Prostate gland (tissue), 2 donors: ENCODE results near the gene SMAP2. TPM values are rescaled to one million over a fixed set of nuclear protein-coding genes. Genes with fewer than 3 reads are reported as not detected.

Experiments
- DNase-seq: peaks from one replicate; pipeline ENCODE4 v3.0.0-alpha.2; 2019; ENCODE audit warnings: low spot score
- H3K27ac ChIP-seq, 2 donors: fragments of 200-600 bp; sonication (generic); 2 replicates each; pipeline ENCODE4 v1.5.1; 2017 to 2019
- H3K27me3 ChIP-seq: fragments of 200-600 bp; sonication (generic); replicated peaks from 2 replicates; pipeline ENCODE4 v1.5.1; 2019; ENCODE audit not compliant: insufficient read depth
- H3K36me3 ChIP-seq, 2 donors: fragments of 200-600 bp; sonication (generic); 1 replicate in 1 of 2; 2 replicates in 1 of 2; pipeline versions ENCODE4 v1.5.1 to v1.8.1; 2017 to 2019
- H3K4me1 ChIP-seq: fragments of 200-600 bp; sonication (generic); replicated peaks from 2 replicates; pipeline ENCODE4 v1.5.1; 2019
- H3K4me3 ChIP-seq, 2 donors: fragments of 200-600 bp; sonication (generic); 2 replicates each; pipeline ENCODE4 v1.5.1; 2017 to 2019
- H3K9me3 ChIP-seq: fragments of 200-600 bp; sonication (generic); 2 replicates; pipeline ENCODE4 v1.5.1; 2017
- CTCF ChIP-seq, 4 experiments: fragments of 200-600 bp in 2 of 4; fragments of 450-650 bp in 2 of 4; sonication (generic) in 2 of 4; IDR thresholded peaks; 1 replicate in 3 of 4; 2 replicates in 1 of 4; pipeline ENCODE4 v1.5.1; 2016 to 2019; ENCODE audit warnings: antibody characterized with exemption in 4 of 4, mild to moderate bottlenecking in 2 of 4, moderate library complexity in 2 of 4
- POLR2A ChIP-seq: fragments of 450-650 bp; IDR thresholded peaks from one replicate; pipeline ENCODE4 v1.6.1; 2016; ENCODE audit warnings: antibody characterized with exemption, mild to moderate bottlenecking
- POLR2AphosphoS5 ChIP-seq: sonication (generic); formaldehyde crosslinking; IDR thresholded peaks from one replicate; pipeline ENCODE4 v1.6.1; 2017; ENCODE audit warnings: antibody characterized with exemption
- WGBS: methylation state at CpG from one replicate; pipeline ENCODE4 v1.1.5; 2018; 5-methylcytosine and 5-hydroxymethylcytosine counted together
- intact Hi-C: fragments of 100-400 bp; cut with DNase I; formaldehyde crosslinking; loops from one replicate; pipeline ENCODE4 v1.14.2; 2022
- total RNA-seq, 2 donors: library from RNA; depleted of rRNA; stranded (reverse); fragments of >200 nt; gene quantifications; one replicate each; pipeline ENCODE4 v1.1.0, GENCODE V29; 2016

SMAP2 gene
- total RNA-seq, 2 donors from 2014 or later: 22.0 to 39.6 TPM

GRCh38 chr1:40389322-40389803 is 15.8 kb downstream of the SMAP2 start:
- Histone ChIP-seq H3K4me3 (no peak overlapping the region), H3K27me3 (no peaks in the 10 kb centered on the region), H3K27ac (peak overlapping the region in 1 of 2 donors; percentile 33), H3K36me3 (no peaks in the 10 kb centered on the region), H3K9me3 (no peaks in the 10 kb centered on the region), H3K4me1 (peaks cover 7% of the 10 kb centered on the region)
- no peak for DNase-seq
- WGBS: 90% methylated on average over 3 of the region's 3 CpGs
- intact Hi-C loops: no loop called here
- TF ChIP-seq POLR2A: no peak
- TF ChIP-seq POLR2AphosphoS5: no peak
- TF ChIP-seq CTCF (IDR thresholded peaks at IDR 0.05): no peak

DNA sequence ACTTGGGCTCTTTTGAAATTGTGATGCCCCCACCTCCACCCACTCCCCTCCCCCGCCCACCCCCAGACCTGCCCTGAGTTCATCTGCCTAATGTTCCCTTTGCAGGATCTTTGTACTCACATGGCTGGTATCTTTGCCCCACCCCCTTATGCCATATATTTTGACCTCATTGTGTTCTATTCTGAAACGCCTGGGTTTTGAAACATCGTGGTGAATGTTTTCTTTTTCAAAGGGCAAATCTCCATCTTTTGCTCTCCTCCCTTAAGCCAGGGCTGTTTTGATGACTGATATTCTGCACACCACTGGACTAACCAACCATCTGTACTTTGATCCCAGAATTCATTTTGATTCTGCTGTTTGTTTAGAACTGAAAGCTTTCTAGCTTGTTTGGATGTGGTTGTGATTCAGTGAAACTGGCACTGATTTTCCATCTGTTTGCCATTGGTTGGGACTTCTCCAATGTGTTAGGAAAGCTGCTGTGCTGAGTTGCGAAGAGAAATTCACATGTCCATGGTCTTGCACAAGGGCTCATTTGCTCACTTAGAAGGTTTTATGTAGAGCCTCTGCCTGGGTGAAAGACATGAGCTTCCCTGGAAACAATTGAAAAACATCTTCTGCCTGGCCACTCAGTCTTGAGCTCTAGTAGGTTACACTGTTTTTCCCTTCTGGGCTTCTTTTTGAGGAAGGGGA is 16.5 kb downstream of the SMAP2 start:
- Histone ChIP-seq H3K9me3 (no peaks in the 10 kb centered on the region), H3K4me3 (no peak overlapping the region), H3K4me1 (peaks cover under 1% of the 10 kb centered on the region), H3K36me3 (no peaks in the 10 kb centered on the region), H3K27ac (peak overlapping the region in 1 of 2 donors; percentile 53), H3K27me3 (no peaks in the 10 kb centered on the region)
- WGBS: 74% methylated on average over 4 of the region's 4 CpGs
- no peak for TF ChIP-seq POLR2AphosphoS5
- no peak for TF ChIP-seq POLR2A
- TF ChIP-seq CTCF (IDR thresholded peaks at IDR 0.05): no peak
- intact Hi-C loops: no loop called here
- DNase-seq: no peak

DNA sequence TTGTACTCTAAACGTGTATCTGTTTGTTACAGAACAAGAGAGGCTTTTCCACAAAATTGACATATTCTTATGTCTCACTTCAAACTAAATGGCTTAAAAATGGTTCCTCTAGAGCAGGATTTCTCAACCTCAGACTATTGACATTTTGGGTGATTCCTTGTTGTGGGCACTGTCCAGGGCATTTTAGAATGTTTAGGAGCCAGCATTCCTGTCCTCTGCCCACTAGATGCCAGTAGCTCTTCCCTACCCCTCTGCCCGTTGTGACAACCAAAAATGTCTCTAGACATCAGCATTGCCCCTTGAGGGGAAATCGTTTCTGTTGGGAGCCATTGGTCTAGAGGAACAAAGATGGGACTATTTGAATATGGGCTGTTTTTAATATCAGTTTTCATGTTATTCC is 17.3 kb downstream of the SMAP2 start:
- TF ChIP-seq POLR2A (no peak), POLR2AphosphoS5 (no peak), CTCF (IDR thresholded peaks at IDR 0.05) (no peak)
- no peaks in the 10 kb centered on the region for H3K4me1 ChIP-seq
- 93% methylated on average over 3 of the region's 3 CpGs for WGBS

GRCh38 chr1:40391688-40392145 is 18.2 kb downstream of the SMAP2 start:
- TF ChIP-seq POLR2AphosphoS5: no peak
- TF ChIP-seq CTCF (IDR thresholded peaks at IDR 0.05): no peak
- DNase-seq: no peak
- Histone ChIP-seq H3K4me3 (no peak overlapping the region), H3K27me3 (no peaks in the 10 kb centered on the region), H3K36me3 (no peaks in the 10 kb centered on the region), H3K4me1 (no peaks in the 10 kb centered on the region), H3K9me3 (no peaks in the 10 kb centered on the region), H3K27ac (no peak overlapping the region)
- intact Hi-C loops: no loop called here
- 93% methylated on average over 1 of the region's 1 CpG for WGBS

More for the DNA sequence above, 17.3 kb downstream of the SMAP2 start:
- intact Hi-C loops: no loop called here
- Histone ChIP-seq H3K27me3 (no peaks in the 10 kb centered on the region), H3K27ac (peak overlapping the region in 1 of 2 donors; percentile 53), H3K9me3 (no peaks in the 10 kb centered on the region), H3K4me3 (no peak overlapping the region), H3K36me3 (no peaks in the 10 kb centered on the region)
- no peak for DNase-seq

GRCh38 chr1:40392221-40392620 is 18.7 kb downstream of the SMAP2 start:
- no peaks in the 10 kb centered on the region for H3K9me3 ChIP-seq
- no peaks in the 10 kb centered on the region for H3K4me1 ChIP-seq
- WGBS: 57% methylated on average over 3 of the region's 3 CpGs
- no peak for DNase-seq
- H3K27ac ChIP-seq: no peak overlapping the region
- H3K4me3 ChIP-seq: no peak overlapping the region
- no peaks in the 10 kb centered on the region for H3K27me3 ChIP-seq
- intact Hi-C loops: no loop called here
- no peak for TF ChIP-seq CTCF (IDR thresholded peaks at IDR 0.05)
- TF ChIP-seq POLR2AphosphoS5: no peak
- TF ChIP-seq POLR2A: no peak
- H3K36me3 ChIP-seq: no peaks in the 10 kb centered on the region
